NCI-H2227 (cell line): ENCODE data around the gene SASH1.

Experiments used
- DNase-seq: peaks from one replicate; lab custom pipeline; 2025; ENCODE audit not compliant: unreplicated experiment; lab: John Stamatoyannopoulos, UW

Gene SASH1

DNA sequence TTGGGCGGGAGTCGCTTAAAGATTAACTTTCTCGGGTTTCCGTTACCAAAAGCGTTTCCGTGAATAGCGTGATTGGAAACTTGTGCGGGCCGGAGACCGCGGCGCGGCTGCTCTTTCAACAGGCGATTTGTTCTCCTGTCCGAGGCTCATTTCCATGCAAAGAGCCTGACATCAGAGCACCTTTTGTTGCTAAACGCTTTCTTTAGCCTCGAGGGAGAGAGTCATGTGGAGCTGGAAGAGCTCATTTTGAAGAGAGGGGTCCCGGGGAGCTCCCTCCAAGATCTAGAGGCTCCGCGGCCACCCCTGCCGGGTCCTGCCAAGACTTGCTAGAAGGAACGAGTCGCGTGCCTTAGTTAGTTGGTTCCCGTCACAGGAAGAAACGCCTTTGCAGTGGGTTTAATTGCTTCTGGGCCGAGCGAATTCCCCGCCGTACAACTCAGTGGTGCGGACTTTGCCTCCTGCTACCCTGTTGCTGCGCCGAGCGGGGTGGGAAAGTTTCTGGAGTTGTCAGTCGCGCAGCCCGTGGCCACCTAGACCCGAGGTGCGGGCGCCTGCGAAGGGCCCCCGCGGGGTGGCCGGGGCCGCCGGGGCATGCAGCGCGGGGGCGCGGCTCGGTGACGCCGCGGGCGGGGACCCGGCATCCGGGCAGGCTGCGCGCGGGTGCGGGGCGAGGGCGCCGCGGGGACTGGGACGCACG is at the start of gene SASH1:
SASH1 (plus strand) TSS at position 489 of the 697 bp plus-strand sequence. CDS start 230 bp downstream, outside the sequence.
- peak; percentile 56 for DNase-seq

DNA sequence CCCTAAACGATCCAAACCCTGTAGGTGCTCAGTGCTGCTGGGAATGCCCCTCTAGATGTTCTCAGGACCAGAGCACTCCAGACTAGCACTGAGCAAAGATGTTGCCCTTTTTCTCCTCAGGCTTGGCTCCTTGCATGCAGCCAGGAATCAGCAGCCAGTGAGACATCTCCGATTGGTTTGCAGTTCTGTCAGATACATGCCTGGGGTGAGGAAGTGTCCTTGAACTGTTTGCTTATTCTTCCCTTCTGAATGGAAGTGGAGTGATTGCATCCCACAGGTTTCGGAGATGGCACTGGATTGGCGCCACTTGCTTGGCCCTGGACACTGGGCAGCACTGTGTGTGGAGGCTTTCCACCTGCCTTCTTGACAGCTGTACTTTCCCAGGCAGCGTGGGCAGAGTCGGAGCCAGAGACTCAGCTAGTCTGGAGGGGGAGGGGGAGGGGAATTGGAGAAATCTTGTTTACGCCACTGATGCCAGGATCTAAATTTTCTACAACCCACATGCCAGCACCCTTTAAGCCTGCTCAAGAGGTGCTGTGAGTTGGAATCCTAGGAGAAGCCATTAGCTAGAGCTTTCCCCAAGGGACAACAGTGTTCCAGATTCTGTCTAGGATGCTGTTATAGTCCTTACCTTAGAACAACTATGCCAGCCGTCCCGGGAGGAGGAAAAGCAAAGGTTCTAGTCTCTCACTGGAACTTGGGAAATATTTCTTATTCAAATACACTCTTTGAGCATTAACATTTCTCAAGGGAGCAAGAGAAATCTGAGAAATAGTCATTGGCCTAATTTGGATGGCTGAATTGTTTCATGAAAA is 49.2 kb upstream of the SASH1 start:
- DNase-seq: no peak

DNA sequence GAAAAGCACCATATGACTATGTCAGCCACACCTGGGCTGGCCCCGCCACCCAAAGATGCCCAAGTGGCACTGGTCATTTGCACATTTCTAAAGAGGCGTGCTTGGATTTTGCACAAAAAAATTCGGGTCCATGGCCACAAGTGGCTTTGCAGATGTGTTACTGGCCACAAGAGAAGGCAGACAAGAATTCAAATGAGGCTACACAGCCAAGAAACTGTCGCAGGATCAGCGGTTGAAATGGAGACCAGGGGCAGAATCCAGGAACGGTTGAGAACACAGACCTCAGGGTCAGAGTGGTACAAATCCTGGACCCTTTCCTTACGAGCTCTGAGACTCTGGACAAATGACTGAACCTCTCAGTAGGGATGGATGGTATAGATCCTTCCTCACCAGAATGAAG is 48.6 kb upstream of the SASH1 start:
- DNase-seq: no peak

DNA sequence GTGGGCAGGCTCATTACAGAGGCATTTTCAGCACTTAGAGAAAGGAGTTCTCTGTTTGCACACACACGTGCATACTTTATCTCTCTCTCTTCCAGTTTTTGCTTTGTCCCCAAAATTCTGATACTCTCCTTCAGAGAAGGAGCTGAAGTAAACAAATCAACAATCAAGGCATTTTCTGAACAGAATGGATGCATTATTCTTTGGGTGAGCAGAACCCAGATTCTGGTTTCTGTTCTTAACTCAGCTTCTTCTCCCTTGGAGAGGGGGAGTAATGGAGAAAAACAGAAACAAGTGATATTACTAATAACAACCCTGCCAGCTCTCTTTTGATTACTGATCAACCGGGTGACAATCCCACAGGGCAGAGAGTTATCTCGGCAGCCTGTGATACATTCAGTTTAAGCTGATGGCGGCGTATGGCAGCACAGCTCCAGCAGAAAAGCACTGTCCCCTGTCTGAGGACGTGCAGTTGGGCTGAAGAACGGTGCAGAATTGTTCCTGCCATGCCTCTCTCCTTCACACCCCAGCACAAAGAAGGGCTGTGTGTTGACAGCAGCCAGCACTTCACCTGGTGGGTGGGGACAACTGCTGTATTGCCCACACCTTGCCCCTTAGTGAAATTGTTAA is 47.3 kb upstream of the SASH1 start:
- DNase-seq: no peak

DNA sequence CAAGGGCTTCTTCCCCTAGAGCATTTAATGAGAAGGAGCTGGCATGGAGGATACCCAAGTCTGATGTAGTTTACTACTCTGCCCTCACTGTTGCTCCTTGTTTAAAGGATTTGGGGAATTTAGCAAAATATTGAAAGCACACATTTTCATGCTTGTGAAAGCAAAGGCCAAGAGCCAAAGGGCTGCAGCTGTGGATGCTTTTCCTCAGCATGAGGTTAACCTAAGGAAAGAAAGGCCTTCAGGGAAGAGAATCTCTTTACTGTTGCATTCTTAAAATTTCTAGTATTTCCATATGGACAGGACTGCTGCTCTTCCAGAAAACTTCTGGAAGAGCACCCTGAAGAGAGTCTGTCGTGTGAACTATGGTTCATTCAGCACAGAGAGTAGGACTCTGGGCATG is 45.9 kb upstream of the SASH1 start:
- DNase-seq: no peak

DNA sequence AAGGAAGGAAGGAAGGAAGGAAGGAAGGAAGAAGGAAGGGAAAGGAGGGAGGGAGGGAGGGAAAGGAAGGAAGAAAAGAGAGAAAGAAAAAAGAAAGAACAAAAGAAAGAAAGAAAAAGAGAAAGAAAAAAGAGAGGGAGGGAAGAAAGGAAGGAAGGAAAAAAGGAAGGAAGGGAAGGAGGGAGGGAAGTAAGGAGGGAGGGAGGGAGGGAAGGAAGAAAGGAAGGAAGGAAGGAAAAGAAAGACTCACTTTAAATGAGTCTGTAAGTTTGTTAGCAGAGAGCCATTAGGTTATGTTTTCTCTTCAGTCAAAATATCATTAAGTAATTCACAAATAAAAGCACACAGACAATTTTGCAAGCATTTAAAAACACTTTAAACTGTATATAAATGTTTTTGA is 44.0 kb upstream of the SASH1 start:
- no peak for DNase-seq

DNA sequence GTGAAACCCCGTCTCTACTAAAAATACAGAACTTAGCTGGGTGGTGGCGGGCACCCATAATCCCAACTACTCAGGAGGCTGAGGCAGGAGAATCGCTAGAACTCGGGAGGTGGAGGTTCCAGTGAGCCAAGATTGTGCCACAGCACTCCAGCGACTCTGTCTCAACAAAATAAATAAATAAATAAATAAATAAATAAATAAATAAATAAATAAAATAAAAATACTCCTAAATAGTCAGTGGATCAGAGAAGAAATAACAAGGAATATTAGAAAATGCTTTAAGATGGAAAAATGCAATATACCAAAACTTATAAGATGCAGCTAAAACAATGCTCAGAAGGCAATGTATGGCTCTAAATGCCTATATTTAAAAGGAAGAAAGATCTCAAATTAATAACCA is 39.0 kb upstream of the SASH1 start:
- no peak for DNase-seq

DNA sequence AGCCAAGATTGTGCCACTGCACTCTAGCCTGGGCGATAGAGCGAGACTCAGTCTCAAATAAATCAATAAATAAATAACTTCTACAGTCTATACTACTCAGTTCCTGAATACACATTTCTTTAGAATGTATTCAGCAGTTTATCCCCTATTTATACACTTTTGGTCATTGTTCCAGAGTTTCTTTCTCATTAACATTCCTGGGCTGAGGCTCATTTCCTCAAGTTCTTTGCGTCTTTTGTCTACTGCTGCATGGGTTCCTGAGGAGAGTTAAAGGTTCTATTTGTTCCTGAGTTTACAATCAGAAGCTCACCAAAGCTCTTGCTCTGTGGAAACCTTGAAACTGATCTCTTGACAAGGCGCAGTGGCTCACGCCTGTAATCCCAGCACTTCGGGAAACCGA is 37.7 kb upstream of the SASH1 start:
- no peak for DNase-seq

DNA sequence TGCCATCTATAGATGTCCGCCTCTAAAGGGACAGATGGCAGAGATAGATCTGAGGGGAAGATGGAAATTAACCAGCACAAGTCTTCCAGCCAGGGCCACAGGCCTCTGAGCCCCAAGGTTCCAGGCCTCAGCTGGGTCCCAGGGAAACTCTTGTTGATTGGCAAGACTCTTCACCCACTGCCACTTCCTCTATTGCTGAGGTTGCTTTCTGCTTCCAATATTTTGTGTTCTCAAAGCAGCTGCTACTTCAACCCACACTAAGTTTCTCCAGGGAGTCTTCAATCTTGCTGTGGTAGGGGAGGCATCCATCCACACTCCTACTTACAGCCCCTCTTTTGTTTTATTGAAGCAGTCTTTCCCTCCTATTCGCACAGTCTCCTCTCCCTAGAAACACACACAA is 36.4 kb upstream of the SASH1 start:
- no peak for DNase-seq

DNA sequence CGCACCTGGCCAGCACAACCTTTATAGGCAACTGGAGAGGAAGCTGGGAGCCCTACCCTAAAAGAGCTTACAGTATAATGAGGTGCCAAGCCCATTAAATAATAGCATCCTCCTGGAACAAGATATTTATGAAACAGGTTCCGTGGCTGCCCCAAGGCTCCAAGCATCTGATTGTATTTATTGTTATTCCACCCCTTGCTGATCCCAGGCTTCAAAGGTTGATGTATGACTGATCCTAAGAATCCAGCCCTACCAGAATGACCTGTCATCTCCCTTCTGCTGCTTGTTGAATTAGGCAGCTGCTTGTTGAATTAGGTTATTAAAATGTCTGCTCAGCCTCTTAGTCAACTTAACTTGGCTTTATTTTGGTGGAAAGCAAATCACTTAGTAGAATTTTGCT is 35.2 kb upstream of the SASH1 start:
- DNase-seq: no peak

DNA sequence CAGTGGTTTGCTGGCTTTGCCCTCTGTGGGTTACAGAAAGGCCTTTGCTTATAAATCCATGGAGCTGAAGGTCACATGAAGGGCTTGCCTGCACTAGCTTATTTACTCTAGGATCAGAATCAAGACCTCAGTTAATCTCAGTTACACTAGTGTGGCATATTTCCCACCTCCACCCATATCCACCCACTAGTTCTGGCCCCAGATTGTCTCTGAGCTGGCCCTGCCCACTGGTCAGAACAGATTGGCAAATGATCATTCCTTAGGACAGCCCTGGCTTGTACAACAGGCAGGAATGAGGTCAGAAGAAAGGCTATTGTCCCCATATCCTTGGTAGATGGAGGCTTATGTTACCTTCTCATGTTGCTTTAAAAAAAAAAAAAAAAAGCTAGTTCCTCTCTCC is 33.3 kb upstream of the SASH1 start:
- no peak for DNase-seq

DNA sequence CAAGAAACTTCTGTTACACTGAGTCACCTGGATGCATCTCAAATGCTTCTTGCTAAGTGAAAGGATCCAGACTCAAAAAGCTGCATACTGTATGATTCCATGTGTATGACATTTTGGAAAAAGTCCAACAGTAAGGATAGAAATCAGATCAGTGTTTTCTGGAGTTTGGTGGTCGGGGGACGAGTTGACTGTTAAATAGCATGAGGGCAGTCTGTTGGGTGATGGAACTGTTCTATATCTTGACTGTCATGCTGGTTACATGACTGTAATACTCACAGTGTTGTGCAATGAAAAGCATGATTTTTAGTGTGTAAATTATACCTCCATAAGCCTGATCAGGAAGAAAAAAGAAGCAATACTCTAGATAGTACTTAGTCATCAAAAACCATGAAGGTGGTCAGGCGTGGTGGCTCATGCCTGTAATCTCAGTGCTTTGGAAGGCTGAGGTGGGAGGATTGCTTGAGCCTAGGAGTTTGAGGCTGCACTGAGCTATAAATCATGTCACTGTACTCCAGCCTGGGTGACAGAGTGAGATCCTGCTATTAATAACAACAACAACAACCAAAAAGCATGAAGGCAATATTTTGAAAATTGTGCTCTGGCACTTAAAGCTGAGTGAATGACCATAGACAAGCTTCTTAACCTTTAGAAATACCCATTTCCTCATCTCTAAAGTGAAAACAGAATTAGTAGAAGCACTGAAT is 30.5 kb upstream of the SASH1 start:
- no peak for DNase-seq

DNA sequence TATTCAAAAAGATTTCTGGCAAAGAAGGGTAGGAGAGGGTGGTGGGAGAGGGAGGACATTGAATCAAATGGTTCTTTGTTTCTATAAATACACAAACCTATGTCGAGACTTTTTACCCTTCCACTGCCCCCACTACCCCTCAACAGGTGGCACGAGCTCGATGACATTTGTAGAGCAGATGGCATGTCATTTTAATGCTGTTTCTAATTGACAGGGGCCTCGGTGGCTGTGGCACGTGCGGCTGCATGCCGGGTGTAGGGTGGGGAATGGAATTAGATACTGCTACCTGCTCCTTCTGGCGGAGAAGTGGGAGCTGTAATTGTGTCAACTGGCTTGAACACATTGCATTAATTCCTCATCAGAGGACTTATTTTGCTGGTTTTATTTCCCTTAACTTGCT is 29.1 kb upstream of the SASH1 start:
- no peak for DNase-seq

DNA sequence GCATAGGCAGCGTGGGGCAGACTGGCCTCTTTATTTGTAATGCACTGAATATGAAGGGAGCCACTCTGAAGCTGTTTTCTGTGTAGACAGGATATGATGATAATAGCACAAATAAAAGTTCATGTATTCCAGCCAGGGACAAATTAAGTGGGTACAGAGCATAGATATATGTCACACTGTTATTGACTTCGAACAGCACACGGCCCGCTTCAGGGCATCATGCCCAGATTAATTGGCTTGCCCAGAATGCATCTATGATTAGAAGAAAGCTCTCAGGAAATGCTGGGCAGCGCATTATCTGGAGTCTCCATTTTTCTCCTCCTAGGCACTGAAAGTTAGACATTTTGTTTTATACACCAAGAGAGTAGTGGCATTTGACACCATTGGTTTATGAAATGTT is 26.3 kb upstream of the SASH1 start:
- no peak for DNase-seq

DNA sequence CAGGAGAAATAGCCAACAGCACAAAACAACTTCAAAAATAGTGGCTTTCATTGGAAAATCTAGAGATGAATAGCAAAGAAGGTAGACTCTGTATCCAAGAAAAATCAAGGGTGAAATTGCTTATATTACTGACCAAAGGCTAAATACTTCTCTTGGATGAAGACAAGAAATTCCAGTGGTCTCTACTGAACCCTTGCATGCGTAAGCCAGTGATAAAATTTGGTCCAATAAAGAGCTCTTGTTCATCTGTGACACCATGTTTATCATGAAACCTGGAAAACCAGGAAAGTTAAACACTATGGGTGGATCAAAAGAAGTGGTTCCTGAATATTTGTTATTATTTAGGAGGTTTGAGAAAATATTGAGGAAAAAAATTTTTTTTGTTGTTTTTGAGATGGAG is 25.6 kb upstream of the SASH1 start:
- DNase-seq: no peak

DNA sequence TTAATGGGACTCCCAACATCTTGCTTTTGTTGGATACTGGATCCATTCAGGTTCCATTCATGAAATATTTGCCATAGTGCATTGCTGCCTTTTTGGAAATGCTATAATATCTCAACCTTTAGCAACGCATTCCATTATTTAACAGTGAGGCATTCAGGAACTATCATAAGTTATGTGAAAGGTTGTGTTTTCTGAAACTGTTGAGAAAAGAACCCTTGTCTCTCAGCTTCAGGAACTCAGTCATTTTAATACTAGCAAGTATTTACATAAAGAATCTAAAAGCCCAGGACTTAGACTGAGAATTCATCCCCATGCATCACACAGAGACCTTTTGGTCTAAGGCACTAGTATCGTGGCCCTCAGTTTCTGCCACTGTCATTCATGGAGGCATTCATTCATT is 24.9 kb upstream of the SASH1 start:
- DNase-seq: no peak

DNA sequence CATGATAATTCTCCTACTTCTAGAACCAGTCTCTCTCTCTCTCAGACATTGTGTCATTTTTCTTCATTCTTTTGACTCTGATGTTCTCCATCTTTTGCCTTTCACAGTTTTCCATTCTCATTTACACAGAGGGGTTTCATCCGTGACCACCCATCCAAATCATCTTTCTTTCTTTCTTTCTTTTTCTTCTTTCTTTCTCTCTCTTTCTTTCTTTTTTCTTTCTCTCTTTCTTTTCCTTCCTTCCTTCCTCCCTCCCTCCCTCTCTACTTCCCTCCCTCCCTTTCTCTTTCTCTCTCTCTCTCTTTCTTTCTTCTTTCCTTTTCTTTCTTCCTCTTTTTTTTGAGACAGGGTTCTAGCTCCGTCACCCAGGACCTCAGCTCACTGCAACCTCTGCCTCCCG is 19.9 kb upstream of the SASH1 start:
- DNase-seq: no peak

DNA sequence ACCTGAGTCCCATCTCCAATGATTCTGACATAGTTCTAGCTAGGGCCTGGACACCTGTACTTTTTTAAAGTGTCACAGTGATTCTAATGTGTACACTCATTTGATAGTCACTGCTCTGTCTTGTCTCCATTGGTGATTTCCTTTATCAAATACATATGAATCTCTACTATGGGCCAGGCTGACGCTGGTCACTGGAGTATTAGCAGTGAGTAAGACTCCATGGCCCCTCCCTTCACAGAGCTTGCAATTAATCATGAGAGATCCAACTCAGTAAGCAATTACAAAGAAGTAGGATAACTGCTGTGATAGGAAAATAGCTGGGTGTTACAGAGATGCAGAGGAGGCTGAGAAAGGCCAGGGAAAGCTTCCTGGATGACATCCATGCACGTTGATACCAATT is 19.3 kb upstream of the SASH1 start:
- DNase-seq: no peak

DNA sequence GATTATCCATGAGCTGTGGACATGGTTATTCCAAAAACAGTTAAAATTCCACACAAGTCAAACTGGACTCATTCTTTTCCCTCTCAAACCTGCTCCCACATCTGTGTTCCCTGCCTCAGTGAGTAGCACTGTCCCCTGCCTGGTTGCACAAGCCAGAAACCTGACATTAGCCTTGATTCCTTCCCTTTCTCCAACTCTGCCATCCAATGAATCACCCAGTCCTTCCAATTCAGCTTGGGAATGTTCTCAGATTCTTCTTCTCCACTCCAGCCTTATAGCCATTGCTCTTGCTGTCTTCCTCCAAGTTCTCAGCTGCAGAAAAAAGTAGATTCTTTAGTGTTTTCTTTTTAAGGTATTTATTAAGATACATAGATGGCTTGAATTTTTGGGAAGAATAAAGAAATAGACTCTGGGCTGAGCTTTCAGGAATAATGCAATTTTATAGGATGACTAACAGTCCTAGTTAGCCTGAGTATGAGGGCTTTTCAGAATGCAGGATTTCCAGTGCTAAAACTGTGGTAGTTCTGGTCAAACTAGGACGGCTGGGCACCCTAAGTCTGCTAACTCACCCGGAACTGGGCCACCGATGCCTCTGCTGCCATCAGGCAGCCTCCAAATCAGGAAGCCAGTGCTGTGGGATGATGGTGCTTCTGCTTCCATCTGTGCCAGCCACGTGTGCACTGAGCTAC is 18.2 kb upstream of the SASH1 start:
- no peak for DNase-seq

DNA sequence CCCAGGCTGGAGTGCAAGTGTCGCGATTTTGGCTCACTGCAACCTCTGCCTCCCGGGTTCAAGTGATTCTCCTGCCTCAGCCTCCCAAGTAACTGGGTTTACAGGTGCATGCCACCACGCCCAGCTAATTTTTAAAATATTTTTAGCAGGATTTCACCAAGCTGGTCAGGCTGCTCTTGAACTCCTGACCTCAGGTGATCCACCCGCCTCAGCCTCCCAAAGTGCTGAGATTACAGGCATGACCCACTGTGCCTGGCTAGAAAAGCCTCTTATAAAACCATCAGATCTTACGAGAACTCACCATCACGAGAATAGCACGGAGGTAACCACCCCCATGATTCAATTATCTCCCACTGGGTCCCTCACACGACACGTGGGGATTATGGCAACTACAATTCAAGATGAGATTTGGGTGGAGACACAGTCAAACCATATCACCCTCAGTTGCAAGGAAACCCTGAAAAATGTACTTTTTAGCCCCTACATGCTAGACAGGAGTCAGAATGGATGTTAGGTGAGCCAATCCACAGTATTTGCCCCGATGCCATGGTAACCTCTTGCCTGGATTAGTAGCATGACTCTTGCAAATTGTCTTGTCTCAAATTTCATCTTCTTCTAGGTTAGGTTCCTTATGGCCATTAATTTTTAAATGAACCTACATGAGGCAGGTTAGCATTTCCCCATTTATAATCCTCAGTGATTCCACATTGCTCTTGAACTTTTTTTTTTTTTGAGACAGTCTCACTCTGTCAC is 17.1 kb upstream of the SASH1 start:
- DNase-seq: no peak
